Hepatocyte (in vitro differentiated cells): ENCODE measurements around the gene GLB1L2.

Experiments
- EZH2 ChIP-seq: fragments of 200-600 bp; sonication (generic); IDR thresholded peaks from 2 replicates; pipeline ENCODE4 v1.6.1; 2016; ENCODE audit warnings: antibody characterized with exemption, mild to moderate bottlenecking, borderline replicate concordance
- EZH2phosphoT487 ChIP-seq: fragments of 200-600 bp; sonication (generic); IDR thresholded peaks from one replicate; pipeline ENCODE4 v1.6.1; 2018; ENCODE audit warnings: antibody characterized with exemption, mild to moderate bottlenecking, low read depth, moderate library complexity; ENCODE audit not compliant: unreplicated experiment, severe bottlenecking
- TF ChIP-seq, protein P1 (sequence below): fragments of 200-600 bp; sonication (generic); IDR thresholded peaks from 2 replicates; pipeline ENCODE4 v1.5.1; 2016; ENCODE audit warnings: antibody characterized with exemption, mild to moderate bottlenecking; ENCODE audit not compliant: poor library complexity

DNA sequence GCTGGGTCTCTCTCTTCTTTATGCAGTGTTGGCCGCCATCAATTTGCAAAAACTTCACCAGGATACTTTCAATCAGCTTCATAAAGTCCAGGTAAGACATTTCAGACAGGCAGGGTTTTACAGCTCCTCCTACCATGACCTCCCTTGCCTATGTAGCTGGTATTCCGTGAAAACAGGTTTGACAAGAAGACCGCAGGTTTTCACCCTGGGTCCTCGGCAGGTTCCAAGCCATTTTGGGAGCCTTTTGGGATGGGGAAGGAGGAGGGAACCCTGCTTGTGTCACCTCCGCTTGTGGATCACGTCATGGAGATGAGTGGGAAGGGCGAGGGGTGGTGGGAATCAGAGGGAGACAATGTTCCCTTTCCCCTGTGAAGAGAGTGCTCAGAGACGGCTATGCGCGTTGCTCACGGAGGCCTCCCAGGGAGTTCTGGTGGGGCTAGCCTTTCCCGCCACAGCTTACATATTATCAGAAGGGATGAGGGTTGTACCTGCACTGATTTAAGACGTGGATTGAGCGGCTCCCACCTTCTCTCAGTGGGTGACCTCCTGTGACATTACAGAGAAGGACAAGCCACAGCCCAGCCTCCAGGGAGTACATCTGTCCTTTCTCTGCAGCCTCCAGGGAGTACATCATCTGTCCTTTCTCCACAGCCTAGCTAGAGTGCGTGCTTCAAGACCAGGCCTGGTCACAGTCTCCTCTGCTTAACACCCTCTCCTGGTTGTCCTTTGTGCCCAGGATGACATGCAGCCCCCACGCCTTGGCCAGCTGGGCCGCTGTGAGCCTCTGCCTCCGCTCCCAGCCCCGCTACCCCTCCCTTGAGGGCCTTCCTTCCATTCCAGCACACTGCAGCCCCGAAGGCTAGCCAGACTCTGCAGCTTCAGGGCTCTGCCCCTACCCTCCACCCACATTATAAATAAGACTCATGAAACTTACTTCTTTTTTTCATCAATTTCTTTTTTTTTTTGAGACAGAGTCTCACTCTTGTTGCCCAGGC lies 38.4 kb upstream of the GLB1L2 start:
- no peak for TF ChIP-seq EZH2phosphoT487
- TF ChIP-seq, protein P1, sequence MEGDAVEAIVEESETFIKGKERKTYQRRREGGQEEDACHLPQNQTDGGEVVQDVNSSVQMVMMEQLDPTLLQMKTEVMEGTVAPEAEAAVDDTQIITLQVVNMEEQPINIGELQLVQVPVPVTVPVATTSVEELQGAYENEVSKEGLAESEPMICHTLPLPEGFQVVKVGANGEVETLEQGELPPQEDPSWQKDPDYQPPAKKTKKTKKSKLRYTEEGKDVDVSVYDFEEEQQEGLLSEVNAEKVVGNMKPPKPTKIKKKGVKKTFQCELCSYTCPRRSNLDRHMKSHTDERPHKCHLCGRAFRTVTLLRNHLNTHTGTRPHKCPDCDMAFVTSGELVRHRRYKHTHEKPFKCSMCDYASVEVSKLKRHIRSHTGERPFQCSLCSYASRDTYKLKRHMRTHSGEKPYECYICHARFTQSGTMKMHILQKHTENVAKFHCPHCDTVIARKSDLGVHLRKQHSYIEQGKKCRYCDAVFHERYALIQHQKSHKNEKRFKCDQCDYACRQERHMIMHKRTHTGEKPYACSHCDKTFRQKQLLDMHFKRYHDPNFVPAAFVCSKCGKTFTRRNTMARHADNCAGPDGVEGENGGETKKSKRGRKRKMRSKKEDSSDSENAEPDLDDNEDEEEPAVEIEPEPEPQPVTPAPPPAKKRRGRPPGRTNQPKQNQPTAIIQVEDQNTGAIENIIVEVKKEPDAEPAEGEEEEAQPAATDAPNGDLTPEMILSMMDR = no peak
- TF ChIP-seq EZH2 = no peak
